Left forelimb (tissue), 1 donor: ENCODE results near the gene CYBRD1.

ENCODE experiments used
- DNase-seq: peaks from one replicate; pipeline ENCODE4 v3.0.0-alpha.2; 2018; ENCODE audit warnings: low spot score

CYBRD1 gene

GRCh38 chr2:171602352-171602751 is 80.1 kb downstream of the CYBRD1 start:
- DNase-seq = no peak
